ENCODE results near the gene NXT1.

GRCh38 chr20:23370274-23370673 is 19.7 kb downstream of the NXT1 start:
- TF ChIP-seq YY1 (IDR thresholded peaks at IDR 0.05; ENCODE audit: insufficient read depth, insufficient read length) = no peak
- no peak for TF ChIP-seq ZNF274 (IDR thresholded peaks at IDR 0.05; ENCODE audit: low read depth, low read length)
- no peak for TF ChIP-seq SUZ12 (IDR thresholded peaks at IDR 0.05; ENCODE audit: extremely low read depth, insufficient read depth, insufficient read length)
